SK-N-SH treated with all-trans-retinoic acid at 6 μM for 48 hours (cell line): Measurements from ENCODE around the gene CBFA2T3.

Experiments used
- ATAC-seq: fragments of 200-7000 bp; cut with Tn5 transposase; 3 replicates; pipeline ENCODE4 v1.9.1; 2020; ENCODE audit warnings: mild to moderate bottlenecking, moderate library complexity
- BACH2 ChIP-seq: fragments of 250-450 bp; sonication (Bioruptor Pico); IDR thresholded peaks from 2 replicates; pipeline ENCODE4 v1.9.0; 2021; ENCODE audit warnings: mild to moderate bottlenecking, borderline replicate concordance
- CREB5 ChIP-seq: fragments of 250-450 bp; sonication (Bioruptor Pico); IDR thresholded peaks from 2 replicates; pipeline ENCODE4 v1.5.1; 2020; ENCODE audit warnings: low read depth, mild to moderate bottlenecking, moderate library complexity
- CSRNP3 ChIP-seq: fragments of 250-450 bp; sonication (Bioruptor Pico); IDR thresholded peaks from 2 replicates; pipeline ENCODE4 v1.5.1; 2021; ENCODE audit warnings: mild to moderate bottlenecking, moderate library complexity
- GLIS3 ChIP-seq: fragments of 250-450 bp; sonication (Bioruptor Pico); IDR thresholded peaks from 2 replicates; pipeline ENCODE4 v1.5.0; 2020; ENCODE audit warnings: mild to moderate bottlenecking, moderate library complexity
- ISL1 ChIP-seq: fragments of 250-450 bp; sonication (Bioruptor Pico); IDR thresholded peaks from 2 replicates; pipeline ENCODE4 v2.1.2; 2022; ENCODE audit warnings: mild to moderate bottlenecking, moderate library complexity
- PATZ1 ChIP-seq: fragments of 250-450 bp; sonication (Bioruptor Pico); IDR thresholded peaks from 2 replicates; pipeline ENCODE4 v1.8.0; 2020; ENCODE audit warnings: mild to moderate bottlenecking, moderate library complexity, borderline replicate concordance
- PPARA ChIP-seq: fragments of 250-450 bp; sonication (Bioruptor Pico); IDR thresholded peaks from 2 replicates; pipeline ENCODE4 v1.5.0; 2020; ENCODE audit warnings: mild to moderate bottlenecking, borderline replicate concordance
- SNAI2 ChIP-seq: fragments of 250-450 bp; sonication (Bioruptor Pico); IDR thresholded peaks from 2 replicates; pipeline ENCODE4 v1.5.0; 2020; ENCODE audit warnings: mild to moderate bottlenecking, moderate library complexity
- TCF4 ChIP-seq: fragments of 250-450 bp; sonication (Bioruptor Pico); IDR thresholded peaks from 2 replicates; pipeline ENCODE4 v1.8.0; 2021; ENCODE audit warnings: mild to moderate bottlenecking, moderate library complexity, borderline replicate concordance
- TOX ChIP-seq: fragments of 250-450 bp; sonication (Bioruptor Pico); IDR thresholded peaks from 2 replicates; pipeline ENCODE4 v1.8.0; 2021; ENCODE audit warnings: mild to moderate bottlenecking, moderate library complexity, borderline replicate concordance
- ZC3H10 ChIP-seq: fragments of 250-450 bp; sonication (Bioruptor Pico); IDR thresholded peaks from 2 replicates; pipeline ENCODE4 v1.5.1; 2021; ENCODE audit warnings: mild to moderate bottlenecking, moderate library complexity
- ZFP3 ChIP-seq: fragments of 250-450 bp; sonication (Bioruptor Pico); IDR thresholded peaks from 2 replicates; pipeline ENCODE4 v1.5.0; 2020; ENCODE audit warnings: mild to moderate bottlenecking, moderate library complexity
- ZFP30 ChIP-seq: fragments of 450-650 bp; formaldehyde crosslinking; IDR thresholded peaks from 2 replicates; pipeline ENCODE4 v1.5.0; 2022; ENCODE audit warnings: mild to moderate bottlenecking, moderate library complexity
- ZNF70 ChIP-seq: fragments of 450-650 bp; formaldehyde crosslinking; IDR thresholded peaks from 2 replicates; pipeline ENCODE4 v1.5.0; 2020; ENCODE audit warnings: mild to moderate bottlenecking, moderate library complexity
- ZNF8 ChIP-seq: fragments of 450-650 bp; formaldehyde crosslinking; IDR thresholded peaks from 2 replicates; pipeline ENCODE4 v1.5.0; 2020; ENCODE audit warnings: mild to moderate bottlenecking, moderate library complexity

The CBFA2T3 gene

GRCh38 chr16:88976366-88977017, 515 bp downstream of the CBFA2T3 start:
- TF ChIP-seq CSRNP3 (CRISPR knock-in tag) (no peak), ISL1 (CRISPR knock-in tag) (no peak), PPARA (CRISPR knock-in tag) (no peak), CREB5 (CRISPR knock-in tag) (no peak), BACH2 (CRISPR knock-in tag) (no peak), ZFP30 (CRISPR knock-in tag) (no peak), TCF4 (CRISPR knock-in tag) (no peak)
- no peak for ATAC-seq

- ATAC-seq, result no peak
- TF ChIP-seq CSRNP3 (CRISPR knock-in tag) (no peak), ZNF70 (CRISPR knock-in tag) (no peak), BACH2 (CRISPR knock-in tag) (no peak), ZNF8 (no peak), GLIS3 (no peak)
Observed at GRCh38 chr16:88975511-88976061, 1.4 kb downstream of the CBFA2T3 start.

GRCh38 chr16:88974916-88975215, 2.1 kb downstream of the CBFA2T3 start:
- no peak for ATAC-seq
- no peak for TF ChIP-seq GLIS3
- TF ChIP-seq BACH2 (CRISPR knock-in tag), result no peak
- no peak for TF ChIP-seq PATZ1 (CRISPR knock-in tag)
- no peak for TF ChIP-seq ZFP30 (CRISPR knock-in tag)
- TF ChIP-seq CREB5 (CRISPR knock-in tag), result no peak

GRCh38 chr16:88974080-88974915, 2.7 kb downstream of the CBFA2T3 start:
- no peak for TF ChIP-seq TOX (CRISPR knock-in tag)
- no peak for TF ChIP-seq SNAI2
- no peak for TF ChIP-seq TCF4 (CRISPR knock-in tag)
- no peak for TF ChIP-seq ZC3H10 (CRISPR knock-in tag)
- TF ChIP-seq CREB5 (CRISPR knock-in tag), result no peak
- TF ChIP-seq ISL1 (CRISPR knock-in tag), result no peak
- no peak for TF ChIP-seq PATZ1 (CRISPR knock-in tag)
- TF ChIP-seq GLIS3, result no peak
- TF ChIP-seq BACH2 (CRISPR knock-in tag), result no peak
- no peak for TF ChIP-seq ZFP3 (CRISPR knock-in tag)
- TF ChIP-seq PPARA (CRISPR knock-in tag), result no peak
- no peak for ATAC-seq
